Measurements from ENCODE around the gene CEP170B.
"Not testable (repeated sequence)": the region's sequence is repeated elsewhere in the genome, so short reads cannot be mapped to it uniquely, and the experiment has no call there.

- TF ChIP-seq CTCF (IDR thresholded peaks at IDR 0.05; ENCODE audit: extremely low read depth in 1 of 2, insufficient read depth in 1 of 2, low read depth in 1 of 2, low read length in 2 of 2); POLR2AphosphoS5 (IDR thresholded peaks at IDR 0.05; ENCODE audit: insufficient read depth, low read depth, low read length); MAX (IDR thresholded peaks at IDR 0.05; ENCODE audit: insufficient read depth, insufficient read length); EZH2 (IDR thresholded peaks at IDR 0.05; ENCODE audit: borderline replicate concordance, low read depth, low read length, severe bottlenecking): not testable (repeated sequence)
Measured at GRCh38 chr14:104857931-104858330, 7.1 kb upstream of the CEP170B start.
